GM12878 (cell line): ENCODE measurements around the gene ZBED4. TPM values are rescaled to one million over a fixed set of nuclear protein-coding genes. Genes with fewer than 3 reads are reported as not detected.

Experiments
- ATF2 ChIP-seq: IDR thresholded peaks from 2 replicates; pipeline ENCODE4 v1.6.1; 2012; ENCODE audit warnings: low read length, inconsistent platforms
- ATF3 ChIP-seq: IDR thresholded peaks from 2 replicates; pipeline ENCODE4 v1.6.1; 2011; ENCODE audit warnings: low read depth, mild to moderate bottlenecking, low read length, moderate library complexity, borderline replicate concordance; ENCODE audit errors: extremely low read depth
- BCL11A ChIP-seq: IDR thresholded peaks from 2 replicates; pipeline ENCODE4 v1.6.1; 2011; ENCODE audit warnings: low read depth, low read length
- CBFB ChIP-seq: IDR thresholded peaks from 2 replicates; pipeline ENCODE4 v1.6.1; 2016; ENCODE audit warnings: antibody characterized with exemption, low read depth
- CHD2 ChIP-seq: IDR thresholded peaks from 2 replicates; pipeline ENCODE4 v1.6.1; 2011; ENCODE audit warnings: low read depth, low read length, improper control_type of control experiment, borderline replicate concordance
- EGR1 ChIP-seq, 2 experiments: IDR thresholded peaks; 1 replicate in 1 of 2; 2 replicates in 1 of 2; pipeline ENCODE4 v1.6.1; 2011 to 2012; ENCODE audit warnings: low read depth in 2 of 2, low read length in 2 of 2, borderline replicate concordance in 1 of 2, mild to moderate bottlenecking in 1 of 2, moderate library complexity in 1 of 2
- EZH2 ChIP-seq: IDR thresholded peaks from 2 replicates; pipeline ENCODE4 v1.6.1; 2012; ENCODE audit warnings: low read depth, mild to moderate bottlenecking, control low read depth, inconsistent platforms, low read length, borderline replicate concordance; ENCODE audit not compliant: control insufficient read depth
- FOS ChIP-seq: IDR thresholded peaks from 3 replicates; pipeline ENCODE4 v1.6.1; 2011; ENCODE audit warnings: borderline replicate concordance; ENCODE audit not compliant: insufficient read length; ENCODE audit errors: extremely low read depth
- HCFC1 ChIP-seq: fragments of 150-350 bp; IDR thresholded peaks from 2 replicates; pipeline ENCODE4 v1.6.1; 2014; ENCODE audit warnings: low read length
- KDM1A ChIP-seq: fragments of 200-600 bp; sonication (generic); IDR thresholded peaks from 2 replicates; pipeline ENCODE4 v1.6.1; 2016; ENCODE audit warnings: borderline replicate concordance
- MTA2 ChIP-seq: fragments of 450-650 bp; IDR thresholded peaks from 2 replicates; pipeline ENCODE4 v1.6.1; 2016; ENCODE audit warnings: low read depth, mild to moderate bottlenecking, moderate library complexity
- NFIC ChIP-seq: IDR thresholded peaks from 2 replicates; pipeline ENCODE4 v1.6.1; 2012; ENCODE audit warnings: low read depth, mild to moderate bottlenecking, inconsistent platforms, low read length, moderate library complexity
- RAD51 ChIP-seq: fragments of 450-650 bp; IDR thresholded peaks from 2 replicates; pipeline ENCODE4 v1.6.1; 2016; ENCODE audit warnings: moderate library complexity, mild to moderate bottlenecking, inconsistent platforms
- RBBP5 ChIP-seq: fragments of 200-600 bp; sonication (generic); conservative IDR thresholded peaks from 2 replicates; pipeline ENCODE4 v1.6.1; 2016
- RELB ChIP-seq: fragments of 450-650 bp; IDR thresholded peaks from 2 replicates; pipeline ENCODE4 v1.6.1; 2017; ENCODE audit warnings: low read depth, mild to moderate bottlenecking, moderate library complexity
- SMAD5 ChIP-seq: IDR thresholded peaks from 2 replicates; pipeline ENCODE4 v1.6.1; 2016; ENCODE audit warnings: antibody characterized with exemption, low read depth
- SPI1 ChIP-seq: IDR thresholded peaks from 2 replicates; pipeline ENCODE4 v1.6.1; 2011; ENCODE audit warnings: low read depth, mild to moderate bottlenecking, low read length, moderate library complexity, borderline replicate concordance; ENCODE audit not compliant: insufficient read depth
- SUPT20H ChIP-seq: IDR thresholded peaks from 2 replicates; pipeline ENCODE4 v1.6.1; 2011; ENCODE audit warnings: low read depth, mild to moderate bottlenecking, low read length, moderate library complexity, borderline replicate concordance; ENCODE audit not compliant: control insufficient read depth
- ZNF622 ChIP-seq: fragments of 450-650 bp; IDR thresholded peaks from 2 replicates; pipeline ENCODE4 v1.6.1; 2017; ENCODE audit warnings: mild to moderate bottlenecking, inconsistent platforms
- ZZZ3 ChIP-seq: IDR thresholded peaks from 2 replicates; pipeline ENCODE4 v1.6.1; 2011; ENCODE audit warnings: low read depth; ENCODE audit not compliant: control insufficient read depth, insufficient read length
- polyA plus RNA-seq, 11 experiments: library from polyadenylated mRNA; depleted of rRNA in 4 of 11; unstranded in 6 of 11; stranded (reverse) in 5 of 11; fragments of >200 nt; fragmentation: Nextera tagmentation in 4 of 11; fragmentation: Illumina TruSeq in 1 of 11; extraction: Ambion mirVana in 4 of 11; extraction: Trizol in 1 of 11; gene quantifications; 1 replicate in 1 of 11; 2 replicates in 10 of 11; pipeline versions ENCODE4 v1.2.1 to v1.2.3, GENCODE V29; 2011 to 2016; ENCODE audit warnings: inconsistent platforms in 2 of 11, missing spikeins in 2 of 11, low read depth in 1 of 11
- total RNA-seq, 4 experiments: library from RNA; depleted of rRNA in 3 of 4; stranded (reverse); fragments of >200 nt in 3 of 4; fragmentation: Illumina TruSeq in 1 of 4; extraction: Trizol in 1 of 4; gene quantifications; 2 replicates each; pipeline versions ENCODE4 v1.2.1 to v1.2.3, GENCODE V29; 2013 to 2021
- TF ChIP-seq, protein P1 (sequence below): fragments of 450-650 bp; conservative IDR thresholded peaks from 2 replicates; pipeline ENCODE4 v1.6.1; 2017; ENCODE audit warnings: mild to moderate bottlenecking, moderate library complexity
- TF ChIP-seq, protein P2 (sequence below): fragments of 450-650 bp; IDR thresholded peaks from 2 replicates; pipeline ENCODE4 v1.6.1; 2017; ENCODE audit warnings: mild to moderate bottlenecking

The ZBED4 gene
- total and polyA plus RNA-seq, 10 of the 15 experiments (the other 5 are each of a cell fraction or from before 2014, with no cell fraction given), result 2.3 to 21.6 (median 12.8) TPM

DNA sequence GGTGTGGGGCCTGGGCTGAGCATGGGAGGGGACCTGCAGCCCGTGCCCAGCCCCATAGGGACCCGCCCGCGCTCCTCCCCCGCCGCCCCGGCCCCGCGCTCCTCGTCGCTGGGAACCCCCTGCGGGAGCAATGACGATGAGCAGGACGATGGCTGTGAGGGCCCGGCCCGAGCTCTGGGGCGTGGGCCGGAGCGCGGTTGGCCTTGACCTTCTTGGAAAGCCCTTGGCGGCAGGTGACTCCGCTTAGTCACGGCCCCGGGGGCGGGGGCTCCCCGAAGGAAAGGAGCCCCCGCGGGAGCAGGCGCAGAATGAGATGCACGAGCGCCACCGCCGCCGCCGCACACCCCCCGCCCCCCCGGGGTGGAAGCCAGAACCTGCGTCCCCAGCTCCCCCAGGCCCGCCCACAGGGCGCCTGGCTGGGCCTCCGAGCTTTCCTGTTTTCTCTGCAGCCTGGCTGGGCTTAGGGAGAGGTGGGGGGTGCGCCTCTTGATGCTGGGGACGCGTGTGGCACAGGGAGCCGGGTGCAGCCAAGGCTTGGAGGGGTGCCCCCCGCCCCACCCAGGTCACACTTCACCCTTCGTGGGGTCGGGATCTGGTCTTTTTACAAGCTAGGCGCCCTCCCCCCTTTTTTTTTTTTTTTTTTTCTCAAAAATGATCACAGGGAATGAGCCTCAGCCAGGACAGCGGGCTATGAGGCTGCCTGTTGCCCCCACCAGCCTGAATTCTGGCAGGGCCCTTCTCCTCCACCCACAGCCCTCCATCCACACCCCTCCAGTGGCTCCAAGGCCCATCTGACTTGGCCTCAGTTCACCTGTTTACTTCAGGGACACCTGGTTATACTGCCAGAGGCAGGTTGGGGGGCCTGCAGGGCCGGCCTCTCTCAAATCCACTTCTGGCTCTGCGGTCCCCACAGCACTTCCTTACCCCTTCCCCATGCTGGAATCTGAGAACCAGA lies 82.7 kb downstream of the ZBED4 start (continued):
- TF ChIP-seq, protein P1, sequence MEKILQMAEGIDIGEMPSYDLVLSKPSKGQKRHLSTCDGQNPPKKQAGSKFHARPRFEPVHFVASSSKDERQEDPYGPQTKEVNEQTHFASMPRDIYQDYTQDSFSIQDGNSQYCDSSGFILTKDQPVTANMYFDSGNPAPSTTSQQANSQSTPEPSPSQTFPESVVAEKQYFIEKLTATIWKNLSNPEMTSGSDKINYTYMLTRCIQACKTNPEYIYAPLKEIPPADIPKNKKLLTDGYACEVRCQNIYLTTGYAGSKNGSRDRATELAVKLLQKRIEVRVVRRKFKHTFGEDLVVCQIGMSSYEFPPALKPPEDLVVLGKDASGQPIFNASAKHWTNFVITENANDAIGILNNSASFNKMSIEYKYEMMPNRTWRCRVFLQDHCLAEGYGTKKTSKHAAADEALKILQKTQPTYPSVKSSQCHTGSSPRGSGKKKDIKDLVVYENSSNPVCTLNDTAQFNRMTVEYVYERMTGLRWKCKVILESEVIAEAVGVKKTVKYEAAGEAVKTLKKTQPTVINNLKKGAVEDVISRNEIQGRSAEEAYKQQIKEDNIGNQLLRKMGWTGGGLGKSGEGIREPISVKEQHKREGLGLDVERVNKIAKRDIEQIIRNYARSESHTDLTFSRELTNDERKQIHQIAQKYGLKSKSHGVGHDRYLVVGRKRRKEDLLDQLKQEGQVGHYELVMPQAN, result 0 out of 2 replicates have a peak, but pooled peaks have one; percentile 36
- TF ChIP-seq BCL11A (peak; percentile 69), RELB (peak; percentile 80; the same call in 1 of the 2 replicates), CBFB (no peak), FOS (no peak), ATF3 (no peak), EZH2 (no peak), CHD2 (peak; percentile 16; the same call in 1 of the 2 replicates), SUPT20H (no peak), KDM1A (no peak), HCFC1 (no peak), EGR1 (IDR thresholded peaks at IDR 0.05; ENCODE audit: borderline replicate concordance in 1 of 2, low read depth in 2 of 2, low read length in 2 of 2) (peak in 1 of 2 experiments; percentile 91; a peak in 2 of 3 replicates), ZZZ3 (no peak), RAD51 (0 out of 2 replicates have a peak, but pooled peaks have one; percentile 38), SPI1 (no peak), RBBP5 (no peak), ZNF622 (no peak), NFIC (no peak), MTA2 (peak; percentile 42; the same call in 1 of the 2 replicates), SMAD5 (no peak), ATF2 (no peak)
- TF ChIP-seq, protein P2, sequence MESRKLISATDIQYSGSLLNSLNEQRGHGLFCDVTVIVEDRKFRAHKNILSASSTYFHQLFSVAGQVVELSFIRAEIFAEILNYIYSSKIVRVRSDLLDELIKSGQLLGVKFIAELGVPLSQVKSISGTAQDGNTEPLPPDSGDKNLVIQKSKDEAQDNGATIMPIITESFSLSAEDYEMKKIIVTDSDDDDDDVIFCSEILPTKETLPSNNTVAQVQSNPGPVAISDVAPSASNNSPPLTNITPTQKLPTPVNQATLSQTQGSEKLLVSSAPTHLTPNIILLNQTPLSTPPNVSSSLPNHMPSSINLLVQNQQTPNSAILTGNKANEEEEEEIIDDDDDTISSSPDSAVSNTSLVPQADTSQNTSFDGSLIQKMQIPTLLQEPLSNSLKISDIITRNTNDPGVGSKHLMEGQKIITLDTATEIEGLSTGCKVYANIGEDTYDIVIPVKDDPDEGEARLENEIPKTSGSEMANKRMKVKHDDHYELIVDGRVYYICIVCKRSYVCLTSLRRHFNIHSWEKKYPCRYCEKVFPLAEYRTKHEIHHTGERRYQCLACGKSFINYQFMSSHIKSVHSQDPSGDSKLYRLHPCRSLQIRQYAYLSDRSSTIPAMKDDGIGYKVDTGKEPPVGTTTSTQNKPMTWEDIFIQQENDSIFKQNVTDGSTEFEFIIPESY, result no peak
